Panc1 (cell line): ENCODE data around the gene GATM. TPM values are rescaled to one million over a fixed set of nuclear protein-coding genes. Genes with fewer than 3 reads are reported as not detected.
"Not testable (repeated sequence)": the region's sequence is repeated elsewhere in the genome, so short reads cannot be mapped to it uniquely, and the experiment has no call there.

Source experiments
- ATAC-seq: fragments of 200-7000 bp; cut with Tn5 transposase; 2 replicates; pipeline ENCODE4 v1.9.1; 2020; ENCODE audit warnings: mild to moderate bottlenecking, moderate library complexity
- BruUV-seq: library from RNA; stranded (reverse); fragments of 400-500 nt; replicated peaks from 2 replicates; lab custom pipeline; 2021; lab: Mats Ljungman, UMichigan
- CTCF ChIA-PET: fragments of 300-600 bp; sonication (Branson Sonifier 250); formaldehyde crosslinking; loops from one replicate; lab custom pipeline; 2022; ENCODE audit warnings: antibody characterized with exemption; lab: Charles Lee
- POLR2A ChIA-PET: fragments of 300-600 bp; sonication (Branson Sonifier 250); formaldehyde crosslinking; loops from one replicate; lab custom pipeline; 2022; ENCODE audit warnings: antibody characterized with exemption; lab: Charles Lee
- DNase-seq: peaks from one replicate; pipeline ENCODE4 v3.0.0-alpha.2; 2010; ENCODE audit warnings: low read depth, low spot score
- H3K27ac ChIP-seq: 2 replicates; pipeline ENCODE4 v1.5.1; 2011; ENCODE audit warnings: mild to moderate bottlenecking, low read length, inconsistent platforms
- H3K27me3 ChIP-seq: fragments of 200-500 bp; sonication (Bioruptor generic); 2 replicates; pipeline ENCODE4 v1.6.0; 2014; ENCODE audit warnings: low read length, inconsistent platforms; ENCODE audit not compliant: control insufficient read depth, insufficient read depth
- H3K36me3 ChIP-seq: fragments of 200-500 bp; sonication (Bioruptor generic); 2 replicates; pipeline ENCODE4 v1.5.1; 2014; ENCODE audit warnings: inconsistent platforms, mild to moderate bottlenecking, low read length, moderate library complexity; ENCODE audit not compliant: control insufficient read depth, insufficient read depth
- H3K4me1 ChIP-seq: 2 replicates; pipeline ENCODE4 v1.5.1; 2011; ENCODE audit warnings: inconsistent platforms, mild to moderate bottlenecking, low read length, moderate library complexity; ENCODE audit not compliant: control insufficient read depth, insufficient read depth
- H3K4me3 ChIP-seq, 2 experiments: 2 replicates each; pipeline ENCODE4 v1.5.1; 2011 to 2012; ENCODE audit warnings: low read depth in 2 of 2, low read length in 2 of 2, mild to moderate bottlenecking in 2 of 2, inconsistent platforms in 1 of 2, moderate library complexity in 1 of 2
- H3K9me3 ChIP-seq: fragments of 200-500 bp; sonication (Bioruptor generic); 2 replicates; pipeline ENCODE4 v1.5.1; 2014; ENCODE audit warnings: low read depth, mild to moderate bottlenecking, inconsistent platforms, low read length, moderate library complexity; ENCODE audit not compliant: control insufficient read depth, insufficient read depth
- CTCF ChIP-seq: fragments of 450-650 bp; IDR thresholded peaks from 2 replicates; pipeline ENCODE4 v1.5.1; 2017; ENCODE audit warnings: mild to moderate bottlenecking
- POLR2AphosphoS5 ChIP-seq: IDR thresholded peaks from 2 replicates; pipeline ENCODE4 v1.6.1; 2012; ENCODE audit warnings: mild to moderate bottlenecking, low read depth, low read length, moderate library complexity
- REST ChIP-seq, 2 experiments: IDR thresholded peaks; 2 replicates each; pipeline ENCODE4 v1.6.1; 2011 to 2012; ENCODE audit warnings: low read depth in 2 of 2, control low read depth in 1 of 2, low read length in 1 of 2, mild to moderate bottlenecking in 1 of 2, moderate library complexity in 1 of 2; ENCODE audit not compliant: insufficient read depth in 1 of 2
- SIN3A ChIP-seq: IDR thresholded peaks from 2 replicates; pipeline ENCODE4 v1.6.1; 2012; ENCODE audit warnings: low read depth, mild to moderate bottlenecking, low read length, moderate library complexity, borderline replicate concordance; ENCODE audit not compliant: insufficient read depth
- TCF7L2 ChIP-seq: IDR thresholded peaks from 2 replicates; pipeline ENCODE4 v1.6.1; 2011; ENCODE audit warnings: mild to moderate bottlenecking, low read depth, low read length, inconsistent platforms
- in situ Hi-C: cut with HindIII; loops from 2 replicates; pipeline ENCODE4 v1.10.0; 2016; ENCODE audit warnings: low sequenced_read_pairs, low pct_unique_long_range_greater_than_20kb
- intact Hi-C: fragments of 100-400 bp; cut with micrococcal nuclease; formaldehyde crosslinking; loops from one replicate; pipeline ENCODE4 v1.10.0; 2022; ENCODE audit not compliant: unreplicated experiment
- total RNA-seq: library from RNA; stranded (reverse); gene quantifications from one replicate; pipeline ENCODE4 v1.2.1, GENCODE V29; 2021; ENCODE audit not compliant: unreplicated experiment

The GATM gene
- total RNA-seq, 1 experiment from 2014 or later: 7.6 TPM

GRCh38 chr15:45319472-45320214 is 58.7 kb downstream of the GATM start:
- no peaks in the 10 kb centered on the region for H3K4me1 ChIP-seq
- intact Hi-C loops: no loop called here
- ChIA-PET CTCF (no interaction called here), POLR2A (interaction anchor here (0.7 kb wide), 1 partner anchor 110 kb away, joined by 3 read pairs; no protein-coding TSS in a partner anchor)
- H3K4me3 ChIP-seq: no peak overlapping the region
- H3K36me3 ChIP-seq: no peaks in the 10 kb centered on the region
- H3K27ac ChIP-seq: no peak overlapping the region
- no TSS peak for BruUV-seq
- ATAC-seq (peak; percentile 31; the same call in 1 of the 2 replicates), DNase-seq (no peak)
- no peaks in the 10 kb centered on the region for H3K9me3 ChIP-seq
- no peaks in the 10 kb centered on the region for H3K27me3 ChIP-seq
- in situ Hi-C loops: no loop called here
- TF ChIP-seq TCF7L2 (no peak), POLR2AphosphoS5 (no peak), SIN3A (no peak), REST (IDR thresholded peaks at IDR 0.05; ENCODE audit: insufficient read depth in 1 of 2, low read depth in 2 of 2, low read length in 1 of 2) (no peak), CTCF (no peak)

DNA sequence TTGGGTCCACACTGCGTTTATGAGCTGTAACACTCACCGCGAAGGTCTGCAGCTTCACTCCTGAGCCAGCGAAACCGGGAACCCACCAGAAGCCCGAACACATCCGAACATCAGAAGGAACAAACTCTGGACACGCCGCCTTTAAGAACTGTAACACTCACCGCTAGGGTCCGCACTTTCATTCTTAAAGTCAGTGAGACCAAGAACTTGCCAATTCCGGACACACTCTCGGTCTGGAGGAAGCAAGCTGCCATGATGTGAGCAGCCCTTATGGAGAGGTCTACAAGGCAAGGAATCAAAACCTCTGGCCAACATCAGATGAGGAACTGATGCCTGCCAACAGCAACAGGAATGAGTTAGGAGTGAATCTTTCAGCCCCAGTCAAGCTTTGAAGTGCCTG is 63.4 kb downstream of the GATM start:
- H3K36me3 ChIP-seq: no peaks in the 10 kb centered on the region
- TF ChIP-seq SIN3A (no peak), CTCF (peak; percentile 63)
- intact Hi-C loops (no loop called here), in situ Hi-C loops (no loop called here)
- no peak overlapping the region for H3K27ac ChIP-seq
- CTCF ChIA-PET: interaction anchor here (0.6 to 1.0 kb wide), 4 partner anchors 31 to 175 kb away, joined by 3 to 4 read pairs (median 4); a partner anchor contains a TSS
- ATAC-seq (peak; percentile 90), DNase-seq (no peak)
- H3K4me1 ChIP-seq: no peaks in the 10 kb centered on the region
- H3K27me3 ChIP-seq: no peaks in the 10 kb centered on the region
- no peaks in the 10 kb centered on the region for H3K9me3 ChIP-seq
- no TSS peak for BruUV-seq
- POLR2A ChIA-PET: no interaction called here
- H3K4me3 ChIP-seq: peak overlapping the region in 1 of 2 experiments; percentile 18; a peak in 2 of 4 replicates

GRCh38 chr15:45314117-45314516 is 64.2 kb downstream of the GATM start:
- H3K27me3 ChIP-seq, DNase-seq, BruUV-seq, intact Hi-C loops, H3K4me1 ChIP-seq, ATAC-seq, in situ Hi-C loops, H3K27ac ChIP-seq, H3K9me3 ChIP-seq, POLR2A ChIA-PET, H3K36me3 ChIP-seq, H3K4me3 ChIP-seq: not testable (repeated sequence)
- CTCF ChIA-PET: interaction anchor here (0.5 to 1.0 kb wide), 4 partner anchors 88 to 176 kb away, joined by 3 to 7 read pairs (median 4); a partner anchor contains a TSS
